NB4 (cell line): Measurements from ENCODE around the gene PSAP.

ENCODE experiments used
- CTCF ChIP-seq: IDR thresholded peaks from one replicate; pipeline ENCODE4 v1.5.1; 2012; ENCODE audit warnings: low read depth, low read length
- MAX ChIP-seq: IDR thresholded peaks from 2 replicates; pipeline ENCODE4 v1.6.1; 2011; ENCODE audit warnings: low read depth, low read length
- MYC ChIP-seq: IDR thresholded peaks from 2 replicates; pipeline ENCODE4 v1.6.1; 2011; ENCODE audit warnings: low read depth, low read length
- POLR2A ChIP-seq: IDR thresholded peaks from 2 replicates; pipeline ENCODE4 v1.6.1; 2011; ENCODE audit warnings: mild to moderate bottlenecking; ENCODE audit not compliant: insufficient read length; ENCODE audit errors: extremely low read depth

DNA sequence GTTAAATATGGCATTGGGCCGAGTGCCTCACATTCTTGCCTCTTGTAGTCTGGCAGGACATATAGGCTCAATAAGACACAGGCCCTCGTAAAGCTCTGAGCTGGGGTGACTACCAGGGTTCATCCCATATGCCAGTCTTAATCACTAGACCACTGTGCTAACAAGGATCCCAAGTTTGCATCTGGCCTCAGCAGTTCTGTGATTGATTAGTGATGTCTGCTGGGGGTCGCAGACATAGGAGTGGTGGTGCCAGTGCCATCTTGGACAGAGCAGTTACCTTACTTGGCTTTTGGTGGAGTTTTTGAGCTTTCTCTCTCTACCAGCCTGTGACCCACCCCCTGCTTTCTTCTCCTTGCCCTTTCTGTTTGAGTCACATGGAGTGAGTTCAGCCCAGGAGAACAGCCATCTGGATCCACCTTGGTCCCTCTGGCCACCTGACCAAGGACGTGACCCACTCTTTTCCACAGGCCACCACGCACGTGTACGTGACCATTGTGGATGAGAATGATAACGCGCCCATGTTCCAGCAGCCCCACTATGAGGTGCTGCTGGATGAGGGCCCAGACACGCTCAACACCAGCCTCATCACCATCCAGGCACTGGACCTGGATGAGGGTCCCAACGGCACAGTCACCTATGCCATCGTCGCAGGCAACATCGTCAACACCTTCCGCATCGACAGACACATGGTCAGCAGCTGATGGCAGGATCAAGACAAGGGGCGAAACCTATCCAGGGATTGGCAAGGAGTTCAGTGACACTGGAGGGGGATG, 73.7 kb downstream of the PSAP start:
- TF ChIP-seq MYC (no peak), CTCF (no peak), POLR2A (no peak), MAX (0 out of 2 replicates have a peak, but pooled peaks have one; percentile 22)
